ENCODE data around the gene AGAP3.
A peak's percentile ranks its signal among the peaks of the same experiment; 100 is the strongest.

AGAP3 gene

GRCh38 chr7:151172273-151173141 lies 86.2 kb downstream of the AGAP3 start:
- H3K27ac ChIP-seq, result no peak overlapping the region
- TF ChIP-seq CTCF (IDR thresholded peaks at IDR 0.05; ENCODE audit: low read depth, low read length, missing control alignments), result peak; percentile 100
- H3K36me3 ChIP-seq (replicated peaks), result no peaks in the 10 kb centered on the region
- peak; percentile 37 for DNase-seq
- in situ Hi-C loops (cut with HindIII; ENCODE audit: low pct_ligation_motif_present, low sequenced_read_pairs), result no loop called here
- no peak overlapping the region for H3K4me3 ChIP-seq (ENCODE audit: low read depth, low read length)
- peaks cover 41% of the 10 kb centered on the region for H3K27me3 ChIP-seq (replicated peaks)

- DNase-seq, result no peak
- Histone ChIP-seq H3K4me3 (ENCODE audit: low read depth, low read length) (no peak overlapping the region), H3K27me3 (replicated peaks) (peaks cover 38% of the 10 kb centered on the region), H3K27ac (no peak overlapping the region), H3K36me3 (replicated peaks) (no peaks in the 10 kb centered on the region)
- in situ Hi-C loops (cut with HindIII; ENCODE audit: low pct_ligation_motif_present, low sequenced_read_pairs), result no loop called here
- no peak for TF ChIP-seq CTCF (IDR thresholded peaks at IDR 0.05; ENCODE audit: low read depth, low read length, missing control alignments)
These were observed 87.3 kb downstream of the AGAP3 start for GRCh38 chr7:151173386-151174245.

GRCh38 chr7:151174246-151175046 lies 88.2 kb downstream of the AGAP3 start:
- TF ChIP-seq CTCF (IDR thresholded peaks at IDR 0.05; ENCODE audit: low read depth, low read length, missing control alignments), result no peak
- no peak overlapping the region for H3K4me3 ChIP-seq (ENCODE audit: low read depth, low read length)
- H3K27me3 ChIP-seq (replicated peaks), result peaks cover 36% of the 10 kb centered on the region
- H3K27ac ChIP-seq, result no peak overlapping the region
- in situ Hi-C loops (cut with HindIII; ENCODE audit: low pct_ligation_motif_present, low sequenced_read_pairs), result no loop called here
- H3K36me3 ChIP-seq (replicated peaks), result no peaks in the 10 kb centered on the region
- DNase-seq, result peak; percentile 8

GRCh38 chr7:151175047-151175792 lies 88.9 kb downstream of the AGAP3 start:
- H3K27ac ChIP-seq, result no peak overlapping the region
- no peak for DNase-seq
- no peaks in the 10 kb centered on the region for H3K36me3 ChIP-seq (replicated peaks)
- no peak overlapping the region for H3K4me3 ChIP-seq (ENCODE audit: low read depth, low read length)
- in situ Hi-C loops (cut with HindIII; ENCODE audit: low pct_ligation_motif_present, low sequenced_read_pairs), result no loop called here
- H3K27me3 ChIP-seq (replicated peaks), result peaks cover 37% of the 10 kb centered on the region
- TF ChIP-seq CTCF (IDR thresholded peaks at IDR 0.05; ENCODE audit: low read depth, low read length, missing control alignments), result no peak

- no peak for TF ChIP-seq CTCF (IDR thresholded peaks at IDR 0.05; ENCODE audit: low read depth, low read length, missing control alignments)
- peaks cover 38% of the 10 kb centered on the region for H3K27me3 ChIP-seq (replicated peaks)
- no peak overlapping the region for H3K27ac ChIP-seq
- H3K4me3 ChIP-seq (ENCODE audit: low read depth, low read length), result no peak overlapping the region
- H3K36me3 ChIP-seq (replicated peaks), result no peaks in the 10 kb centered on the region
- in situ Hi-C loops (cut with HindIII; ENCODE audit: low pct_ligation_motif_present, low sequenced_read_pairs), result no loop called here
- no peak for DNase-seq
These were observed 89.6 kb downstream of the AGAP3 start for GRCh38 chr7:151175793-151176311.

Data from brain microvascular endothelial cell (primary cell).